ENCODE measurements around the gene SAMD9. TPM values are rescaled to one million over a fixed set of nuclear protein-coding genes. Genes with fewer than 3 reads are reported as not detected.

The SAMD9 gene
- total RNA-seq, 2 donors from 2014 or later = 12.9 to 21.5 TPM

DNA sequence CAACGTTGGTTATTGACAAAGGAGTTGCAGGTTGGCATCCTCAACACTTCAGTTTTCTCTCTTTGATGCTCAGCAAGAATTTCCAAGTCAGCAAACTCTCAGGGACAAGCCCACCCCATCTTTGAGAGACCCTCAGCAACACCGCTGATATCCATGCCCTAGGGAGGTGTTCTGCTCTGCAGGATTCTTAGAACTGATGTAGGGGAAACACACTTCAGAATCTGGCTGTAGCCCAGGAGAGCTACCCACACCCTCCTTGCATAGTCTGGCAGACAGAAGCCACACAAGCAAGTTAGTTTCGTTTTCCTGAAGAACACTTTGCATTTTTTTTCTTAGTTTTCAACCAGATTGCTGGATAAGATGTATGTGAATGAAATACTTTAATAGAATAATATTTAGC lies 29.6 kb upstream of the SAMD9 start:
- peaks cover 4% of the 10 kb centered on the region for H3K36me3 ChIP-seq
- peak overlapping the region; percentile 0 for H3K27ac ChIP-seq
- H3K4me1 ChIP-seq = no peaks in the 10 kb centered on the region
- no peaks in the 10 kb centered on the region for H3K9me3 ChIP-seq
- DNase-seq = peak; percentile 57
- H3K27me3 ChIP-seq = no peaks in the 10 kb centered on the region
- peak overlapping the region; percentile 19 for H3K4me3 ChIP-seq
- peak overlapping the region in 1 of 2 donors; percentile 66 for H3K9ac ChIP-seq (ENCODE audit: low read depth in 2 of 2, low read length in 2 of 2)
- intact Hi-C loops (cut with DNase I) = no loop called here
- TF ChIP-seq, protein P1, sequence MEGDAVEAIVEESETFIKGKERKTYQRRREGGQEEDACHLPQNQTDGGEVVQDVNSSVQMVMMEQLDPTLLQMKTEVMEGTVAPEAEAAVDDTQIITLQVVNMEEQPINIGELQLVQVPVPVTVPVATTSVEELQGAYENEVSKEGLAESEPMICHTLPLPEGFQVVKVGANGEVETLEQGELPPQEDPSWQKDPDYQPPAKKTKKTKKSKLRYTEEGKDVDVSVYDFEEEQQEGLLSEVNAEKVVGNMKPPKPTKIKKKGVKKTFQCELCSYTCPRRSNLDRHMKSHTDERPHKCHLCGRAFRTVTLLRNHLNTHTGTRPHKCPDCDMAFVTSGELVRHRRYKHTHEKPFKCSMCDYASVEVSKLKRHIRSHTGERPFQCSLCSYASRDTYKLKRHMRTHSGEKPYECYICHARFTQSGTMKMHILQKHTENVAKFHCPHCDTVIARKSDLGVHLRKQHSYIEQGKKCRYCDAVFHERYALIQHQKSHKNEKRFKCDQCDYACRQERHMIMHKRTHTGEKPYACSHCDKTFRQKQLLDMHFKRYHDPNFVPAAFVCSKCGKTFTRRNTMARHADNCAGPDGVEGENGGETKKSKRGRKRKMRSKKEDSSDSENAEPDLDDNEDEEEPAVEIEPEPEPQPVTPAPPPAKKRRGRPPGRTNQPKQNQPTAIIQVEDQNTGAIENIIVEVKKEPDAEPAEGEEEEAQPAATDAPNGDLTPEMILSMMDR (IDR thresholded peaks at IDR 0.05) = no peak

DNA sequence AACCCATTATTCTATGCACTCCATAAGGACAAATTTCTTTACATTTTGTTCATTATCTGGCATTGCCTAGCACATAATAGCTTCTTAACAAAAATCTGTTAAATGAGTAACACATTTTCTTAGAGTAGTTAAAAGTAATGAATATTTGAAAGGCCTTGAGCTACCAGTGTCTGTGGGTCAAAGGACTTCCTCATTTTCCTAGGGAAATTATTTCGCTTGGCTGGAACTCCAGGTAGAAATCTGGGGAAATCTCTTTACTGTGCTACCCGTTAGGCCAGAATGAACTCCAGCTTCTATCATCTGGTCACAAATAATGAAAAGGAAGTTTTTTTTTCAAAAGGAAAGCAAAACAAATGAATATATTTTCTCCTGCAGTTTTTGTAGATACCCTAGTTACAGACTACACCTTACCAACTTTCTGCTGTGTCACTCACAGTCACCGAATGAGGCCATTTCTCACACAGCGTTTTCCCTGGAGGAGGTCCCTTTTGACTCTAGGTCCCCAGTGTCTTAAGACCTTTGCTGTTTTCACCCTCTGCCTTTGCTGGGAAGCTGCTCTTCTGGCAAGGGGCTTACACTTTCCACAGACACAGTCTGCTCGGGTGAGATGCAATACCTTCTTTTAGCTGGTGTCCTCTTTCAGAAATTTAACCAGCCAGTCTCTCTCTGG lies 28.8 kb upstream of the SAMD9 start:
- no peaks in the 10 kb centered on the region for H3K4me1 ChIP-seq
- H3K9me3 ChIP-seq = no peaks in the 10 kb centered on the region
- no peak for DNase-seq
- peak overlapping the region; percentile 19 for H3K4me3 ChIP-seq
- no peaks in the 10 kb centered on the region for H3K27me3 ChIP-seq
- peak overlapping the region in 1 of 2 donors; percentile 66 for H3K9ac ChIP-seq (ENCODE audit: low read depth in 2 of 2, low read length in 2 of 2)
- H3K27ac ChIP-seq = peak overlapping the region; percentile 0
- TF ChIP-seq, protein P1 (IDR thresholded peaks at IDR 0.05) = no peak
- H3K36me3 ChIP-seq = peaks cover 4% of the 10 kb centered on the region
- intact Hi-C loops (cut with DNase I) = no loop called here

DNA sequence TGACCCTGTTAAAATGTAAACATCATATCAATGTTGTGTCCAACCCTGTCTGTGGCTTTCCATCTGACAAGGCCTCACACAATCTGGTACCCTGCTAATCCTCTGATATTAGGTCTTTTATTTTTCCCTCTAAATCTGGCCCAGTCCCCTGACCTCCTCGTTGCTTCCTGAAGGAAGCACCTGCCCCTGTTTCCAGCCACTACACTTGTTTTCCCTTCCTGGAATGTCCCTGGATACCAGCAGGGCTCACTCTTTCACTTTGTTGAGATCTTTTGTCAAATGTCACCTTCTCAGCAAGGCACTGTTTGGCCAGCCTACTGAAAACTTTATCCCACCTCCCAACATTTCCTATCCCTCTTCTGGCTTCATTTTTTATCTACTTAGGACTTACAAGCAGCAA lies 28.3 kb upstream of the SAMD9 start:
- TF ChIP-seq, protein P1 (IDR thresholded peaks at IDR 0.05) = no peak
- H3K36me3 ChIP-seq = peaks cover 4% of the 10 kb centered on the region
- H3K4me1 ChIP-seq = no peaks in the 10 kb centered on the region
- no peaks in the 10 kb centered on the region for H3K27me3 ChIP-seq
- H3K4me3 ChIP-seq = no peak overlapping the region
- no peak for DNase-seq
- intact Hi-C loops (cut with DNase I) = no loop called here
- H3K9ac ChIP-seq (ENCODE audit: low read depth in 2 of 2, low read length in 2 of 2) = no peak overlapping the region
- no peak overlapping the region for H3K27ac ChIP-seq
- no peaks in the 10 kb centered on the region for H3K9me3 ChIP-seq

DNA sequence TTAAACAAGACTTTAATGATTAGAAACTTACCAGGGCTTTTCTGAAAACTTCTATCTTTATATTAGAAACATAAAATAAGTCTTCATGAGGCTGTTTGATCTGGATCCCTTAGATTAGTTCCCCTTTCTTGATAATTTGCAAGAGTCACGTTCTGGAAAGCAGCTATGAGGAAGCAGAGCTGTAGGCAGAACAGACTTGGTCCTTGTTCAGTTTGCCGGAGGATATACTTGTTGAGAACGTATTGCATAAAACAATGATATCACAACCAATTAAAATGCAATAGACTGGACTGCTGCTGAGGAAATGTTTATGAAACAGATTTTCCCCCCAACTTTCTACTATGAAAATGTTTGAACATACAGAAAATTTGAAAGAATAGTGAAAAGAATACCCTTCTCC lies 27.6 kb upstream of the SAMD9 start:
- TF ChIP-seq, protein P1 (IDR thresholded peaks at IDR 0.05) = no peak
- Histone ChIP-seq H3K4me3 (no peak overlapping the region), H3K36me3 (peaks cover 4% of the 10 kb centered on the region)

DNA sequence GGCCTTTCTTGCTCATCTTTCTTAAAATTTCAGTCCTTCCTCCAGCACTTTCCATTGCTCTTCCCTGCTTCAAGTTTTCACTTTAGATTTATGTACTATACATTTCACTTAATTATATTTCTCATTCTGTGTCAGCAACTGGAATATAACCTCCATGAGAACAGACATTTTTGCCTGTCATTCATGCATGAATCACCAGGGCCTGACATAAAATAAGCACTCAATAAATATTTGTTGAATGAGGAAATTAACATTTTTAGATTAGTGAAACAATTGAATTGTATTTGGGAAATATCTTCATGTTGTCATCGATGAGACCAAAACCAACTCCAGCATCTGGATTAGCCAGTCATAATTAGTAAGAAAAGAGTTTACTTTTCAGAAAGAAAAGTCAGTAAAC lies 24.3 kb upstream of the SAMD9 start:
- Histone ChIP-seq H3K27ac (no peak overlapping the region), H3K36me3 (peaks cover 4% of the 10 kb centered on the region), H3K4me3 (no peak overlapping the region), H3K9ac (ENCODE audit: low read depth in 2 of 2, low read length in 2 of 2) (no peak overlapping the region), H3K27me3 (no peaks in the 10 kb centered on the region), H3K4me1 (no peaks in the 10 kb centered on the region), H3K9me3 (no peaks in the 10 kb centered on the region)
- intact Hi-C loops (cut with DNase I) = no loop called here
- DNase-seq = no peak
- TF ChIP-seq, protein P1 (IDR thresholded peaks at IDR 0.05) = no peak

More for the DNA sequence above, 27.6 kb upstream of the SAMD9 start:
- intact Hi-C loops (cut with DNase I) = no loop called here
- H3K9me3 ChIP-seq = no peaks in the 10 kb centered on the region
- no peaks in the 10 kb centered on the region for H3K27me3 ChIP-seq
- H3K9ac ChIP-seq (ENCODE audit: low read depth in 2 of 2, low read length in 2 of 2) = no peak overlapping the region
- H3K4me1 ChIP-seq = no peaks in the 10 kb centered on the region
- no peak overlapping the region for H3K27ac ChIP-seq
- no peak for DNase-seq
